SHP77 treated with DMSO at 0.1 percent for 48 hours (cell line): ENCODE results near the gene ARHGEF2.
"Not testable (repeated sequence)": the region's sequence is repeated elsewhere in the genome, so short reads cannot be mapped to it uniquely, and the experiment has no call there.

Source experiments
- DNase-seq: peaks from one replicate; lab custom pipeline; 2025; lab: John Stamatoyannopoulos, UW

ARHGEF2 gene

DNA sequence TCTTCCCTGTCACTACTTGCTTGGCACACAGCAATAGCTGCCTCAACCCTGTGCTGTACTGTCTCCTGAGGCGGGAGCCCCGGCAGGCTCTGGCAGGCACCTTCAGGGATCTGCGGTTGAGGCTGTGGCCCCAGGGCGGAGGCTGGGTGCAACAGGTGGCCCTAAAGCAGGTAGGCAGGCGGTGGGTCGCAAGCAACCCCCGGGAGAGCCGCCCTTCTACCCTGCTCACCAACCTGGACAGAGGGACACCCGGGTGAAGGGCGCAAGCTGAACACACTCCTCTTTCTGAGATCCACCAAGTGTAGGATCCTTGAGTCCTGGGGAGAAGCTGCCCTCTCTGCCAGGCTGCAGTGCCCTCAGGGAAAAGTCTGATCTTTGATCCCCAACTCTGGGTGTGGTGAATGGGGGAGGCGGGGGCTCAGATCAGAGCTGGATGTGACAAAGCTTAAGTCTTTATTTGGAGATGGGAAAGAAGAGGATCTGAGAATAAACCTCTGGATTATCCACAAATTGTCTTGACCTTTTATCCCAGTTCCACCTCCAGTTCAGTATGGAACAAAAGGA is 35.7 kb downstream of the ARHGEF2 start:
- DNase-seq = no peak

DNA sequence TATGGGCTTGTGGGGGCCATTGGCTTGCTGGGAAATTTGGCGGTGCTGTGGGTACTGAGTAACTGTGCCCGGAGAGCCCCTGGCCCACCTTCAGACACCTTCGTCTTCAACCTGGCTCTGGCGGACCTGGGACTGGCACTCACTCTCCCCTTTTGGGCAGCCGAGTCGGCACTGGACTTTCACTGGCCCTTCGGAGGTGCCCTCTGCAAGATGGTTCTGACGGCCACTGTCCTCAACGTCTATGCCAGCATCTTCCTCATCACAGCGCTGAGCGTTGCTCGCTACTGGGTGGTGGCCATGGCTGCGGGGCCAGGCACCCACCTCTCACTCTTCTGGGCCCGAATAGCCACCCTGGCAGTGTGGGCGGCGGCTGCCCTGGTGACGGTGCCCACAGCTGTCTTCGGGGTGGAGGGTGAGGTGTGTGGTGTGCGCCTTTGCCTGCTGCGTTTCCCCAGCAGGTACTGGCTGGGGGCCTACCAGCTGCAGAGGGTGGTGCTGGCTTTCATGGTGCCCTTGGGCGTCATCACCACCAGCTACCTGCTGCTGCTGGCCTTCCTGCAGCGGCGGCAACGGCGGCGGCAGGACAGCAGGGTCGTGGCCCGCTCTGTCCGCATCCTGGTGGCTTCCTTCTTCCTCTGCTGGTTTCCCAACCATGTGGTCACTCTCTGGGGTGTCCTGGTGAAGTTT is 36.4 kb downstream of the ARHGEF2 start:
- DNase-seq = no peak

DNA sequence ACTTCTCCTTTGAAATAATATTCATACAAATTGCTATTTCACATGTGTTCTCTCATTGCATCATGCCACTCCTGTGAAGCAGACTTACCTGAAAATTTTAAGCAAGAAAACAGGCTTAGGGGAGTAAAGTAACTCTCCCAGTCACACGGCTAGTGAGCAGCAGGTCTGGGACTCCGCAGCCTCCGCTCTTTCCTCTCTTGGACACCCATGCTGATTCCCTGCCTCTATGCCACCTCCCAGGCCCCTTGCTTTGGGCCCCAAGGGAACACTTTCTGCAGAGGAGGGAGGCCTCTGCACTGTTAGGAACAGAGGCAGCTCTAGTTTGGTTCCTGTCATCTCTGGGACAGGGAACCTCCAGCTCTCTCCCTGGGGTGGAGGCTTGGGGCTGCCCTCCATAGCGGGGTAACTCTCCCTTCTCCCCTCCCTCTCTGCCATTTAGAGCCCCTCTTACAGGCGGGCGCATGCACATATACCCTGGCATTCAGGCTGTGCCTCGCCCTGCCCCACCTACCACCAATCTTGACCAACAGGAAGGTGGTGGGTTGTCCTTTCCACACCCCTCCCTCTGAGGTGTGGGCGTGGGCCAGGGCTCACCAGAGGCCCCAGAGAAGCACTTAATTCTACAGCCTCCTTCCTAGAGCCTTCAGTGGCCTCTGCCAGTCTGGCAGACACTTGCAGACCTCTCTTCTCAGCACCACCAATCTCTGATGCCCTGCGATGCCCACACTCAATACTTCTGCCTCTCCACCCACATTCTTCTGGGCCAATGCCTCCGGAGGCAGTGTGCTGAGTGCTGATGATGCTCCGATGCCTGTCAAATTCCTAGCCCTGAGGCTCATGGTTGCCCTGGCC is 37.1 kb downstream of the ARHGEF2 start, which contains the start of gene RXFP4:
TSS of gene RXFP4 (plus strand) at position 646 of the 852 bp plus-strand sequence. CDS start at position 718, 72 bp downstream.
- DNase-seq = peak; percentile 76

DNA sequence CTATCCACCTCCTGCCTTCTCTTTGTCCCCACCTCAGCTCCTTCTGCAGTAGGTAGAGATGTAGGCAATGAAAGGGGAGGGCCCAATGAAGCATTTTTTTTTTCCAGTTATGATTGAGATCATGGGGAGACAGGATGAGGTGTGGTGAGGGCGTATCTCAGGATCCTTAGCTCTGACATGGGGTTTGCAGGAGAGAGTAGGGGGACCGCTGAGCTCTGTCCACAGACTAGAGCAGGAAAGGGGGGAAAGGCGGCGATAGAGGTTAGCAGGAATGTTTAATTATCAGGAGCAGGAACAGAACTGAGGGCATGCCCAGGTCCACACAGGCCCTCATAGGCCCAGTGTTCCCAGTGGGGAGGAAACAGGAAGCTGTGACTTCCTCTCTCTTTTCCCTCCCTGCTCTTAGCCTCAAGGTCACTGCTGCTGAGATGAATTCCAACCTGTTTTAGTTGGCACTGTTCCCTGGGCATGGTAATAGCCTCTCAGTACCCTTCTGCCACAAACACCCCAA is 37.8 kb downstream of the ARHGEF2 start:
- DNase-seq = peak; percentile 86

DNA sequence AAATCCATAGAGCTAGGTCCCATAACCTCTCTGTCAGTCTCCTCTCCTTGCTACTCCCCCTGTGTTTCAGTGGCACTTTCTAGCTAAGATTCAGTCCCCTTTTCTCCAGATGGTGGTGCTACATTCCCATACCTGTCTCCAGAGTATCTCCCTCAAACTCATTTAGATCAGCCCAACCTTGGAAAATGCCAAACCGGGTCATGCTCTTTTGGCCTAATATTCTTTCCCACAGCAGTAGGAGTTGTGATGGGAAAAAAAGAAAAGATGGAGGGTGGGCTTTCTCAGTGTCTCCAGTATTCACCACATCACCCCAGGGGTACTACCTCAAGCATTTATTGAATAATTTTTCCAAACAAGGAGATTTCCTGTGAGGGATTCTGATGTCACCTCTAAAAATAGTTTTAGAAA is 40.1 kb downstream of the ARHGEF2 start:
- peak; percentile 85 for DNase-seq

DNA sequence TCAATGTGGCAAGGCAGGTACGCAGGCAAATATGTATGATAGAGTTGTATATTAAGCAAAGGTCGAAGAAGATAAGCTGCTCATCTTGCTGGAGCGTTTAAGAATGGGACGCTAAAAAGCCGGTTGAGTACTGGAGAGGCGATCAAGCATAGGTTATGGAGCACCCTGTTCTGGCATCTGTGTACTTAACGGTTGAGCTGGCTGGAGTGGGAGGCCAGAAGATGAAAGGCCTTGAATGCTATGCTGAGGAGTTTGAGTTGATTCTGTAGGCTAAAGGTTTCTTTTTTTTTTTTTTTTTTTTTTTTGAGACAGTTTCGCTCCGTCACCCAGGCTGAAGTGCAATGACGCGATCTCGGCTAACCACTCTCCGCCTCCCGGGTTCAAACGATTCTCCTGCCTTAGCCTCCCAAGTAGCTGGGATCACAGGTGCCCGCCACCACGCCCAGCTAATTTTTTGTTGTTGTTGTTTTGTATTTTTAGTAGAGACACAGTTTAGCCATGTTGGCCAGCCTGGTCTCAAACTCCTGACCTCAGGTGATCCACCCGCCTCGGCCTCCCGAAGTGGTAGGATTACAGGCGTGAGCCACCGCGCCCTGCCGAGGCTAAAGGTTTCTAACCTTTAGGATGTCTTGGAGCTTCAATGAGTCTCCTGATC is 43.3 kb downstream of the ARHGEF2 start:
- DNase-seq = peak; percentile 83

DNA sequence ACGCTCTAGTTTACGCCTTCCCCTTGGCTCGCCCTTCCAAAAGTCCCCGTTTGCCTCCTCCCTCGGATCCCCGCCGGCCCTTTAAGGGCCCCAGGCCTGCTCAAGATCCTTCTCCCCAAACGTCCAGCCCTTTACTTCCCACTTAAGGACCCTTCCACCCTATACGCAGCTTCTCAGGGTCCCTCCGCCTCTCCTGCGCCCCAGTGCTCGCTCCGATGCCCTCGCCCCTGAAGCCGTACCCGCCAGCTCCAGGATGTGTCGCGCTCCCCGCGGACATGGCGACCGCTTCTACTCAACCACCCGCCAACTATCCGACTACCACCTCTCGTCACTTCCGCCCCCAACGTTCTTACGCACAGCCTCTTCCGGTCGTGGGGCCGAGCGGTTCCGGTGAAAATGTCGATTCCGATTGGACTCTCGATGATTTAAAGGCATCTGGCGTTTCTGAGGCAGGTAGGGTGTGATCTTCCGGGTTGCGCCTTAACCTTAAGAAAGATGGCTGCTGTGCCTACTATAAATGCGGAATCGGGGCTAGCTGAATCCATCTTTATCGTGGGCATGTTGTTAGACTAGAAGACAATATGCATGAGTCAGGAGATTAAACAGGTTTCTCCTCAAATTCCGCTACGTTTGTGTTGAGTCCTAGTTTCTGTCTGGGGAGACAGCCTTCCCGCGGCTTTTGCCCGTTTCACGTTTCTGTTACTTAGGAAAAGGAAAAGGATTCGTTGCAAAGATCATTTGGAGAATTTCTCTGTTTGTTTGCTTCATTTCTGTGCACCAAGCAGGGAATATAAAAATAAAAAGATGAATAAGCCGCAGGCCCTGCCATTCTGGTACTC is 44.0 kb downstream of the ARHGEF2 start, which contains the start of gene KHDC4:
TSS of gene KHDC4 (minus strand) at position 317 of the 839 bp plus-strand sequence. CDS start at position 277, 40 bp downstream.
- peak; percentile 99 for DNase-seq

DNA sequence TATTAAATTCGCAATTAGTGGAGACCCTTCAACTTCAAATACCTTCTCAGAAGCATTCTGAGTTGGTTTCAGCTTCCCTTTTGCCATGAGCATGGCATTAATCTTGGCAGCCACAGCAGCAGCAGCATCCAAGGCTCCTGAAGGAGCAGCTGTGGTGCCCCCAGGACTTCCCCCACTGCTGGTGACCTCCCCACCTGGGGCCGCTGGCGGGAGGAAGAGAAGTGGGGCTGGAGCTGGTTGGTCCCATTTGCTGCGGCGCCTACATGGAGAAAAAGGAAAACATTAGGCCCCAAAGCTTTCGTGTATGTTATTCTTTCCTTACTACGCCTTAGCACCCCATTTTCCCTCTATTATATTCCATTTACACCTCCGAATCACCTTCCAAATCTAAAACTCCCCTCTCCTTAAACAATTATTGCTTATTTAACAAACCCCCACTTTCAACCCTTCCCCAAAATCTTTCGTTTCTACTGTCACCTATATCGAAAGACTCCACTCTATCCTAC is 44.7 kb downstream of the ARHGEF2 start:
- DNase-seq = no peak

DNA sequence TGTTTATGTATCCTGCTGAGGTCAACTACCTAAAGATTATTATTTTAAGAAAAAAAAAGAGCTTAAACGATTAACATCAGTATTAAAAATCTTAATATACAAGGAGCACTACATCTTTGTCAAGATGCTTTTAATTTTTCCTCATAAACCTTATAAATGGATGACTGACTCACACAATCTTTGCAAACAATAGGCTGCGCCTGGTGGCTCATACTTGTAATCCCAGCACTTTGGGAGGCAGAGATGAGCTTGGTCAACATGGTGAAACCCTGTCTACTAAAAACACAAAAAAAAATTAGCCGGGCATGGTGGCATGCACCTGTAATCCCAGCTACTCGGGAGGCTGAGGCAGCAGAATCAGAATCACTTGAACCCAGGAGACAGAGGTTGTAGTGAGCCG is 45.9 kb downstream of the ARHGEF2 start:
- DNase-seq = no peak

DNA sequence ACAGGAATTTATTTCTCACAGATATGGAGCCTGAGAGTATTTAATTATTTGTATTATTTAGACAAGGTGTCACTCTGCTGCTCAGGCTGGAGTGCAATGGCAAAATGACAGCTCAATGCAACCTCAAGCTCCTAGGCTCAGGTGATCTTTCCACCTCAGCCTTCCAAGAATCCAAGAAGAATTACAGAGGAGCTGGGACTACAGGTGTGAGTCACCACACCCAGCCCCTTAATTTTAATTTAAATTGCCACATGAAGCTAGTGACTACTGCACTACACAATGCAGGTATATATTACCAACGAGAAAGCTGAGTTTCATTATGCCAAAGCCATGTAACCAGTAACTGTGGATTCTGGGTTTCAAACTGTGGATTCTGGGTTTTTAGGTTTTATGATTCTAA is 46.3 kb downstream of the ARHGEF2 start:
- no peak for DNase-seq

DNA sequence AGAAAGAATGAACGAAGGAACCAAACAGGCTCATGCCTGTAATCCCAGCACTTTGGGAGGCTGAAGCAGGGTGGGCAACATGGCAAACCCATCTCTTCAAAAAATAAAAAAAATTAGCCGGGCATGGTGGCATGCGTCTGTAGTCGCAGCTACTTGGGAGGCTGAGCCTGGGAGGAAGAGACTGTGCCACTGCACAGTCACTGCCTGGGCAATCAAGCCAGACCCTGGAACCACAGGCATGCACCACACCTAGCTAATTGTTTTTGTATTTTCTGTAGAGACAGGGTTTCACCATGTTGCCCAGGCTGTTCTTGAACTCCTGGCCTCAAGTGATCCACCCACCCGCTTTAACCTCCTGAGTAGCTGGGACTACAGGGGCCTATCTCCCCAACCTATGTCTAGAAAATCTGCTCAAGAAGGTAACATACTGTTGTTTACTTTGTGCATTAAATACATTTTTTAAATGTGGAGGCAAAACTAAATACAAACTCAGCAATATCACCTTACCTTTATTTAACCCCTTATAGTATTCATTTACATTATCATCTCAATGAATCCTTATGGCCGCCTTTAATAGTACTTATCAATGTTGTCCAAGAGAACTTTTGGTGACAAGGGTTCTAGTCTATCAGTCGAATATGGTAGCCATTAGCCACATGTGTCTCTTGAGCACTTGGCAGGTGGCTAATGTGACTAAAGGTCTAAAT is 46.9 kb downstream of the ARHGEF2 start:
- no peak for DNase-seq

DNA sequence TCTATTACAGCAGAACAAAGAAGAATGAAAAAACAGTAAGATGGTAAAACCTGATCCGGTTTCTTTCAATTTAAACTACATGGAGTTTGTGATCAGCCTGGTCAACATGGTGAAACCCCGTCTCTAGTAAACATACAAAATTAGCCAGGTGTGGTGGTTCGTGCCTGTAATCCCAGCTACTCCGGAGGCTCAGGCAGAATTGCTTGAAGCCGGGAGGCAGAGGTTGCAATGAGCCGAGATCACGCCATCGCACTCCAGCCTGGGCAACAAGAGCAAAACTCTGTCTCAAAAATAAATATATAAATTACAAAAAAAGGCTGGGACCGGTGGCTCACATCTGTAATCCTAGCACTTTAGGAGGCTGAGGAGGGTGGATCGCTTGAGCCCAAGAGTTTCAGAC is 47.6 kb downstream of the ARHGEF2 start:
- DNase-seq = not testable (repeated sequence)

DNA sequence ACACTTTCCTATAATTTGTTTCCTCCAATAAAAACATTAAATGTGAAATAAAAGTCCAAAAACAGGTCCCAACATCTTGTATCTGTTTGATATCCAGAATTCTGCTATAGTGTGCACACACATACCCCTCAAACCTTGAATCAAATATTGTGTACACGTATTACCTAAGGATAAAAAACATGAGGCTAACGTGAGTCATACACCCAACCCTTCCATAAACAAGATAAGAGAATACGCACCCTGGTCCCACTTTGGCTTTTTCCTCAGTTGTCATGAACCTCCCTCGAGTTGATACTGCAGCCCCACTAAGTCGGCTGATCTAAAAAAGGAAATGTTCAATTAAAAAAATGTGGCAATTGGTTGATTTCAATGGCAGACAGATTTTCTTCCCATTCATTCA is 49.3 kb downstream of the ARHGEF2 start:
- no peak for DNase-seq

DNA sequence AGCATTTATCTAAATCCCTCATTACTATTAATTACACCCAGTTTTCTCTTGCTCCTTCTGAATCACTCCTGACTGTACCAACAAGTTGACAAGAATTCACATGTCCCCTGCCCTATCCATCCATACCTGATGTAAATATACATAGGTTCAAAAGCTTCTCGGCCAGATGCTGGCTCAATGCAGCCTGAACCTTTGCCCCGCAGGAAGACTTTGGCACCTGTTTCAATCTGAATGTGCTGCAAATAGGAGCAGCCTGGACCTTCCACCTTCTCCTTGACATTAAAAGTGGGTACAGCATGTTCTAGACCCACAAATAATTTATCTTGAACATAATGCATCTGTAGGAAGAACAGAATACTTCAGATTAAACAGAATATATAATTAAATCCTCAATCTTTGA is 52.8 kb downstream of the ARHGEF2 start:
- DNase-seq = no peak

DNA sequence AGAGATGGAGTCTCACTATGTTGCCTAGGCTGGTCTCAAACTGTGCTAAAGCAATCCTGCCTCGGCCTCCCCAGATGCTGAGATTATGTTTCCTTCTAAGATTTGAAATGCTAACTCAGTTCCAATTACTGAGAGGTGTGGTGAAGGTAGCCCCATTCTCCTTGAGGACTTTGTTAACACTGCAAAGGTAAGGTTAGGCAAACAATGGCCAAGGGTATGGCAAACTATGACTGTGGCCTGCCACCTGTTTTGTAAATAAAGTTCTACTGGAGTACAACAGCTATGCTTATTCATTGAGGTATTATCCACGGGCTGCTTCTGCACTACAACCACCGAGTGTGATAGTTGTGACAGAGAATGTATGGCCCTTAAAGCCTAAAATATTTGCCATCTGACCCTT is 57.6 kb downstream of the ARHGEF2 start:
- no peak for DNase-seq

DNA sequence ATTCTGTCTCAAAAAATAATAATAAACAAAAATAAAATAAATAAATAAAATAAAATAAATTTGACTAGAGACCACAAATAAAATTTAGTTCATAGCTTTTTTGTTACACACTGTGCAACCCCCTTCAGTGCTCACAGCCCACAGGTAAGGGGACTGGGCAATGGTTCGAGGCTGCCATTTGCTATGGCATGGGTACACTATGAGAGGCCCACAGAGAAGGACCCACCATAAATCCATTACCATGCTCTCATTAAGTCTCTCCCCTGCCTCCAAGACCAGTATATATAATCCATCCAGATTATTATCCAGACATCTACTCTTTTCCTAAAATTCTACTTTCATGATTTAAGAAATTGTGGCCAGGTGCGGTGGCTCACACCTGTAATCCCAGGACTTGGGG is 58.5 kb downstream of the ARHGEF2 start:
- DNase-seq = no peak

DNA sequence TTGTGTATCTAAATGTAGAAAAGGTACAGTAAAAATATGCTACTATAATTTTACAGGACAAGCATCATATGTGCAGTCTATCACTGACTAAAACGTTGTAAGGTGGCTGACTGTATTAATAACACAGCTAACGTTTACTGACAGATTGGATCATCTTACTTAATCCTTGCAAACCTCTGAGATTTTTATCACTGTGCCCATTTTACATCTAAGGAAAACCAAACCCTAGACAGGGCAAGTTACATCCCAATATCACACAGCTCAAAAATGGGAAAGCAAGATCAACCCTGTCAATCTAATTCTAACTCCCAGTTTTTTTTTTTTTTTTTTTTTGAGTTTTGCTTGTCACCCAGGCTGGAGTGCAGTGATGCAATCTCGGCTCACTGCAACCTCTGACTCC is 59.7 kb downstream of the ARHGEF2 start:
- DNase-seq = no peak

DNA sequence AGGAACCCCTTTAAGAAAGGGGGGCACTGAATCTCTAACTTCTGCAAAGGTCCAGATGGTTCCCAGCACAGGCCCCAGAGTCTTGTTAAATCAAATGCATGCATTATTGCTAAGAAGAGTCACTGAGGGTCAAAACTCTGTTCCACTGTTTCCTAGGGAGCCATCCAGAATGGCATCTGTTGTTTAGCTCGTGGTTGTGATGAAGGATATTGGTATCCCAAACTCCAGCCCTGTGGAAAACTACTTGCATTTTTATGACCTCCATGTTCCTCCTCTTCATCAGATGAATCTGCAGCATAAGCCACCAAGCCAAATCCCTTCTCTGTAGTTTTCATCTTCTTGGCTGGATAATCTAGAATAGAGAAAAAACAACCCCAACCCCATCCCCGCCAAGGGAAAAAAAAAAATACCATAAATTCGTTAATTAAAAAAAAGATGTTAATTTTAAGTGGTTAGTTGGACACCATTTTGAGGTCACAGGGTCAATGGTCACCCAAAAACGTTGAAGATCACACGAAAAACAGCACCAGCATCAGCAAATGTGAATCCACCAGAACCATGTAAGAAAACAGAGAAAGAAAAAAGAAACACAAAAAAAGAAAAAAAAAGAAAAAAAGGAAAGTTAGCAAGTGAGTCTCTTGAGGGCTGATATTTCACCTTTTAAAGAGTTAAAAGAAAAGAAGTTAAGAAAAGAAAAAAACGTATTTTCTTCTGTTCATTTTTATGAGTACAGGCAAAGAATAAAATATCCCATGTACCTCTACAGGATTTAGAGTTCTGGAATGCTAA is 64.2 kb downstream of the ARHGEF2 start:
- no peak for DNase-seq

DNA sequence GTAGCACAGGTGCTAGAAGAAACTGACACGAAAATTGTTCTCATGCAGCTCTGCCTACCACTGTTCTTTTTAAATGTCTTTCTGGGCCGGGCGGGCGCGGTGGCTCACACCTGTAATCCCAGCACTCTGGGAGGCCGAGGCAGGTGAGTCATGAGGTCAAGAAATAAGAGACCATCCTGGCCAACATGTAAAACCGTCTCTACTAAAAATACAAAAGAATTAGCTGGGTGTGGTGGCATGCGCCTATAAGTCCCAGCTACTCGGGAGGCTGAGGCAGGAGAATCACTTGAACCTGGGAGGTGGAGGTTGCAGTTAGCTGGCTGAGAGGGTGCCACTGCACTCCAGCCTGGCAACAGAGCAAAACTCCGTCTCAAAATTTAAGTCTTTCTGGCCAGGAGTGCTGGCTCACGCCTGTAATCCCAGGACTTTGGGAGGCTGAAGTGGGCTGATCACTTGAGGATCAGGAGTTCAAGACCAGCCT is 66.3 kb downstream of the ARHGEF2 start:
- DNase-seq = no peak
